Measurements from ENCODE around the gene ELAVL1.
A peak's percentile ranks its signal among the peaks of the same experiment; 100 is the strongest.

DNA sequence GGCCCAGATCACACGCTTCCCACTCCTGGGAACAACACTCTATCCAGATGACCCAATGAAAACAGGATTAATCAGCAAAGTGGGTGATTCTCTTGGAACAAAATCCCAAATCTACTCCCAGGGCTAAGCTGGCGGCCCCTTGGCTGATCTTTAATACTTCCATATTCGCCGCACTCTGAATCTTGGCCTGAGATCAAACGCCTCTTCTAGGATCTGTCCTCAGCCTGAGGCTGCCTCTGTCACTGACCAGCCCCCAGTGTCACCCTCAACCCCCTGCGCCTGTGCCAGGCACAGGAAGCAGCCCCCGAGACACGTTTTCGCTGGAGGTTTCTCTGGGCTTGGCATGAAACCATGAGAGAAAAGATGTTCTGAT is 77.1 kb downstream of the ELAVL1 start:
- TF ChIP-seq GATA3 (IDR thresholded peaks at IDR 0.05; ENCODE audit: low read depth, low read length) (no peak), GATA2 (IDR thresholded peaks at IDR 0.05; ENCODE audit: low read depth, low read length) (peak; percentile 41; the same call in 1 of the 2 replicates)

All from SH-SY5Y (cell line).